SHP77 (cell line): ENCODE measurements around the gene SPTB.

ENCODE experiments used
- DNase-seq, 2 experiments: peaks; one replicate each; lab custom pipeline; 2025; lab: John Stamatoyannopoulos, UW

SPTB gene

GRCh38 chr14:64709126-64709525, 170.6 kb downstream of the SPTB start:
- DNase-seq, result no peak

- DNase-seq, result no peak
Observed at GRCh38 chr14:64708148-64709004, 171.3 kb downstream of the SPTB start.

GRCh38 chr14:64707661-64708060, 172.0 kb downstream of the SPTB start:
- no peak for DNase-seq

- DNase-seq, result no peak
Observed at GRCh38 chr14:64706593-64707193, 173.0 kb downstream of the SPTB start.

GRCh38 chr14:64706119-64706592, 173.6 kb downstream of the SPTB start:
- no peak for DNase-seq

GRCh38 chr14:64705381-64706118, 174.2 kb downstream of the SPTB start:
- DNase-seq, result no peak

GRCh38 chr14:64704743-64705380, 174.8 kb downstream of the SPTB start:
- no peak for DNase-seq

GRCh38 chr14:64704143-64704742, 175.5 kb downstream of the SPTB start, which contains the start of gene PLEKHG3:
TSS of gene PLEKHG3 (plus strand) at chr14:64704424. CDS start at chr14:64727632, 23,208 bp downstream.
- peak; percentile 63 to 73 for DNase-seq

GRCh38 chr14:64703395-64704142, 176.1 kb downstream of the SPTB start:
- no peak for DNase-seq

GRCh38 chr14:64702493-64703394, 177.0 kb downstream of the SPTB start:
- no peak for DNase-seq

GRCh38 chr14:64701660-64702059, 178.0 kb downstream of the SPTB start:
- no peak for DNase-seq

- no peak for DNase-seq
Observed at GRCh38 chr14:64700894-64701293, 178.8 kb downstream of the SPTB start.

GRCh38 chr14:64700290-64700689, 179.4 kb downstream of the SPTB start:
- no peak for DNase-seq

- DNase-seq, result no peak
Observed at GRCh38 chr14:64698903-64699302, 180.8 kb downstream of the SPTB start.

GRCh38 chr14:64696355-64696857, 183.3 kb downstream of the SPTB start:
- DNase-seq, result no peak
